SK-N-SH (cell line): ENCODE results near the gene KCNG4. TPM values are rescaled to one million over a fixed set of nuclear protein-coding genes. Genes with fewer than 3 reads are reported as not detected.

Experiments
- CTCF ChIA-PET: fragments of 300-600, 350-600 bp; formaldehyde crosslinking; extraction: SDS; loops from one replicate; lab custom pipeline; 2021; lab: Yijun Ruan, JAX
- POLR2A ChIA-PET: fragments of 350-600 bp; sonication (Branson Sonifier 250); formaldehyde crosslinking; extraction: SDS; loops from one replicate; lab custom pipeline; 2020; ENCODE audit warnings: antibody characterized with exemption, inconsistent platforms; lab: Yijun Ruan, JAX
- DNase-seq: peaks from one replicate; pipeline ENCODE4 v3.0.0; 2012
- H2AFZ ChIP-seq: fragments of 200-600 bp; sonication (generic); 2 replicates; pipeline ENCODE4 v1.8.1; 2016; ENCODE audit warnings: antibody characterized with exemption, mild to moderate bottlenecking, low read depth
- H3F3A ChIP-seq: fragments of 200-600 bp; sonication (generic); replicated peaks from 2 replicates; pipeline ENCODE3; 2016; ENCODE audit warnings: antibody characterized with exemption, mild to moderate bottlenecking; ENCODE audit not compliant: insufficient read depth
- H3K27ac ChIP-seq, 2 experiments: fragments of 200-500 bp in 1 of 2; fragments of 200-600 bp in 1 of 2; sonication (Bioruptor generic) in 1 of 2; sonication (generic), shearing (Covaris generic) in 1 of 2; 2 replicates each; pipeline versions ENCODE4 v1.5.1 to v1.6.1; 2014 to 2016; ENCODE audit warnings: low read depth in 2 of 2, inconsistent platforms in 1 of 2, low read length in 1 of 2, mild to moderate bottlenecking in 1 of 2, mixed read lengths in 1 of 2
- H3K27me3 ChIP-seq: fragments of 200-600 bp; sonication (generic), shearing (Covaris generic); 2 replicates; pipeline ENCODE4 v1.6.1; 2016; ENCODE audit warnings: mixed run types; ENCODE audit not compliant: insufficient read depth
- H3K36me3 ChIP-seq, 2 experiments: fragments of 200-500 bp in 1 of 2; fragments of 200-600 bp in 1 of 2; sonication (Bioruptor generic) in 1 of 2; sonication (generic) in 1 of 2; replicated peaks in 1 of 2; 2 replicates each; pipeline versions ENCODE3 to v1.5.1; 2014 to 2016; ENCODE audit warnings: low read length in 1 of 2, mild to moderate bottlenecking in 1 of 2; ENCODE audit not compliant: insufficient read depth in 2 of 2, control insufficient read depth in 1 of 2
- H3K4me1 ChIP-seq, 2 experiments: fragments of 200-500 bp in 1 of 2; fragments of 200-600 bp in 1 of 2; sonication (Bioruptor generic) in 1 of 2; sonication (generic), shearing (Covaris generic) in 1 of 2; 2 replicates each; pipeline versions ENCODE4 v1.5.1 to v1.6.1; 2014 to 2016; ENCODE audit warnings: low read depth in 1 of 2, low read length in 1 of 2, mixed run types in 1 of 2; ENCODE audit not compliant: insufficient read depth in 2 of 2, control insufficient read depth in 1 of 2
- H3K4me2 ChIP-seq: fragments of 200-600 bp; sonication (generic), shearing (Covaris generic); 2 replicates; pipeline ENCODE4 v1.6.1; 2017; ENCODE audit warnings: mixed run types
- H3K4me3 ChIP-seq, 2 experiments: fragments of 200-500 bp in 1 of 2; fragments of 200-600 bp in 1 of 2; sonication (Bioruptor generic) in 1 of 2; sonication (generic), shearing (Covaris generic) in 1 of 2; 2 replicates each; pipeline versions ENCODE4 v1.5.1 to v1.8.1; 2014 to 2016; ENCODE audit warnings: low read depth in 2 of 2, inconsistent platforms in 1 of 2, low read length in 1 of 2, mild to moderate bottlenecking in 1 of 2, mixed read lengths in 1 of 2, moderate library complexity in 1 of 2
- H3K79me2 ChIP-seq: fragments of 200-600 bp; sonication (generic); 2 replicates; pipeline ENCODE4 v1.8.1; 2017; ENCODE audit warnings: mild to moderate bottlenecking; ENCODE audit not compliant: insufficient read depth
- H3K9ac ChIP-seq: fragments of 200-600 bp; sonication (generic); 2 replicates; pipeline ENCODE4 v1.6.1; 2017; ENCODE audit warnings: mixed run types
- H3K9me2 ChIP-seq: fragments of 200-600 bp; sonication (generic); 2 replicates; pipeline ENCODE4 v1.6.1; 2017; ENCODE audit warnings: mixed run types
- H3K9me3 ChIP-seq: fragments of 200-600 bp; sonication (generic); 2 replicates; pipeline ENCODE4 v1.6.1; 2017; ENCODE audit warnings: mixed run types, mild to moderate bottlenecking, moderate library complexity
- H4K20me1 ChIP-seq: fragments of 200-600 bp; sonication (generic); 2 replicates; pipeline ENCODE4 v1.6.1; 2017; ENCODE audit warnings: mild to moderate bottlenecking, mixed run types; ENCODE audit not compliant: insufficient read depth
- ELF1 ChIP-seq: IDR thresholded peaks from 2 replicates; pipeline ENCODE4 v1.4.0; 2012
- FOXJ3 ChIP-seq: sonication (generic); formaldehyde crosslinking; IDR thresholded peaks from 2 replicates; pipeline ENCODE4 v1.5.1; 2020; ENCODE audit warnings: mild to moderate bottlenecking, missing genetic modification reagents
- FOXM1 ChIP-seq: IDR thresholded peaks from 2 replicates; pipeline ENCODE4 v1.4.0; 2012; ENCODE audit warnings: low read depth, mild to moderate bottlenecking
- GABPA ChIP-seq: IDR thresholded peaks from 2 replicates; pipeline ENCODE4 v1.4.0; 2012; ENCODE audit warnings: low read depth, mild to moderate bottlenecking
- GATA2 ChIP-seq: sonication (generic); formaldehyde crosslinking; IDR thresholded peaks from 2 replicates; pipeline ENCODE4 v1.5.0; 2020; ENCODE audit warnings: mild to moderate bottlenecking, missing genetic modification reagents
- MAX ChIP-seq: IDR thresholded peaks from 2 replicates; pipeline ENCODE4 v1.4.0; 2012; ENCODE audit warnings: low read depth
- MXI1 ChIP-seq: IDR thresholded peaks from 2 replicates; pipeline ENCODE4 v1.6.1; 2012; ENCODE audit warnings: mild to moderate bottlenecking, low read depth, low read length, improper control_type of control experiment
- NFIC ChIP-seq: IDR thresholded peaks from 2 replicates; pipeline ENCODE4 v1.4.0; 2012; ENCODE audit warnings: borderline replicate concordance
- RAD21 ChIP-seq: IDR thresholded peaks from 2 replicates; pipeline ENCODE4 v1.6.1; 2012; ENCODE audit warnings: mild to moderate bottlenecking, low read length
- REST ChIP-seq: IDR thresholded peaks from 2 replicates; pipeline ENCODE4 v1.6.1; 2012; ENCODE audit warnings: mild to moderate bottlenecking, low read depth, low read length, moderate library complexity
- RFX5 ChIP-seq: IDR thresholded peaks from 2 replicates; pipeline ENCODE4 v1.6.1; 2012; ENCODE audit warnings: mild to moderate bottlenecking, improper control_type of control experiment, low read length
- SMC3 ChIP-seq: IDR thresholded peaks from 2 replicates; pipeline ENCODE4 v1.6.1; 2012; ENCODE audit warnings: low read depth, low read length, improper control_type of control experiment
- TEAD4 ChIP-seq: IDR thresholded peaks from 2 replicates; pipeline ENCODE4 v1.4.0; 2012; ENCODE audit warnings: mild to moderate bottlenecking, borderline replicate concordance; ENCODE audit not compliant: insufficient read depth
- USF2 ChIP-seq: fragments of 150-350 bp; IDR thresholded peaks from 2 replicates; pipeline ENCODE4 v1.6.1; 2017; ENCODE audit warnings: antibody characterized with exemption, low read length, low read depth, borderline replicate concordance
- YY1 ChIP-seq: IDR thresholded peaks from 2 replicates; pipeline ENCODE4 v1.4.0; 2012; ENCODE audit warnings: low read depth, mild to moderate bottlenecking
- ZBTB33 ChIP-seq: IDR thresholded peaks from 2 replicates; pipeline ENCODE4 v1.4.0; 2012; ENCODE audit warnings: low read depth, borderline replicate concordance
- WGBS: methylation state at CpG from one replicate; pipeline ENCODE4 v1.1.6; 2017; ENCODE audit warnings: low lambda C conversion rate; 5-methylcytosine and 5-hydroxymethylcytosine counted together
- polyA plus RNA-seq, 3 experiments: library from polyadenylated mRNA; depleted of rRNA; stranded (reverse); fragments of >200 nt; gene quantifications; 2 replicates each; pipeline ENCODE4 v1.2.3, GENCODE V29; 2012

The KCNG4 gene
- polyA plus RNA-seq, 1 of the 3 experiments (the other 2 are of a cell fraction) = not detected

- TF ChIP-seq ELF1 (no peak), RAD21 (no peak), ZBTB33 (no peak), USF2 (no peak), MAX (no peak), GATA2 (CRISPR knock-in tag) (no peak), SMC3 (no peak), REST (no peak), YY1 (no peak), GABPA (no peak), FOXM1 (no peak), TEAD4 (no peak), RFX5 (no peak), MXI1 (no peak), FOXJ3 (no peak), NFIC (no peak)
- TF ChIP-seq, all 33 proteins: peak for 0
- Histone ChIP-seq H3K9me2 (no peaks in the 10 kb centered on the region), H3K4me3 (no peak overlapping the region), H3K4me2 (no peak overlapping the region), H3K27me3 (no peaks in the 10 kb centered on the region), H2AFZ (no peak overlapping the region), H3K9ac (no peak overlapping the region), H3K9me3 (no peaks in the 10 kb centered on the region), H3F3A (no peaks in the 10 kb centered on the region), H3K79me2 (no peaks in the 10 kb centered on the region), H3K36me3 (no peaks in the 10 kb centered on the region), H4K20me1 (no peaks in the 10 kb centered on the region), H3K27ac (no peak overlapping the region), H3K4me1 (no peaks in the 10 kb centered on the region)
- no peak for DNase-seq
- 69% methylated on average over 10 of the region's 10 CpGs for WGBS
- POLR2A ChIA-PET = no interaction called here
- CTCF ChIA-PET = interaction anchor here (1.2 to 4.2 kb wide), 2 partner anchors 11 to 34 kb away, joined by 3 to 24 read pairs; partner anchors contain the start of gene TAF1C
Measured at GRCh38 chr16:84198401-84198800, 41.4 kb downstream of the KCNG4 start.
